Measurements from ENCODE around the gene SLC11A2. TPM values are rescaled to one million over a fixed set of nuclear protein-coding genes. Genes with fewer than 3 reads are reported as not detected.

Gene SLC11A2
- total and polyA plus RNA-seq, 2 of the 13 experiments (the other 11 are each of a cell fraction or from before 2014, with no cell fraction given) = 71.7 to 77.0 TPM

DNA sequence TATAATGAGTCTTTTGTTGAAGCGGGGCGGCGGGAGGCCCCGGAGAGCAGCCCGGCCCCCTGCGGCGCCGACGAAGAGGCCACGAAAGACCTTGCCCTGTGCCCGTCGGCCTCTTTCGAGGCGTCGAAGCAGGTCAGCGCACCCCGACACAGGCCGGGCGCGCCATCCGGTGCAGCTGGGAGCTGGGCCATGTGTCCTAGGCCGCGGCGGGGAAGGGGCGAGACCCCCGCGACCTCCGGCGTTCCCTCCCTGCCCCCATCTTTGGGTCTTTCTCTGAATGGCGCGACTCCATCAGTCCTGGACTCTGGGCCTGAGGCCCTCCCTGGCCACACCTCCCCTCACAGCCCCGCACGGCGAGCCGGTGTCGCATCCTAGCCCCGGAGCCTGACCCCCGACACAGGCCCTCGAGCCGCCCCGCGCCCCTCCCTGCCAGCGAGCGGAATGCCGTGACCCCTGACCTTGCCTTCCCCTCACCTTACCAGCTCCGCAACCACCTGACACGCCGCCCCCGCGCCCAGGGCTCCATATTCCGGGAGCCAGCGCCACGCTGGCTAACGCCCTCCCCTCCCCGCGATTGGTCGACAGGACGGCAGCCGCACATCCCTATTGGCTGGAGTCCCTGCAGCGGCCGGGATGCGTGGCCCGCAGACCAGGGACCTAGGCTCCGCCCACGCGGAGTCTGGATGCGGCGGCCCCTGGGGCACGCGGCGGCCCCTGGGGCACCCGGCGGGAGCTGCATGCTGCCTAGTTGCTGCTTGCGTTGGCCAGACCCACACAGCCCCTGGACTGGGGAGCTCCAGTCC is at the start of gene SLC11A2 (continued):
- peak; percentile 90 for TF ChIP-seq HOXA5 (CRISPR knock-in tag; IDR thresholded peaks at IDR 0.05)
- TF ChIP-seq NCOA5 (CRISPR knock-in tag; IDR thresholded peaks at IDR 0.05) = no peak
- no peak for TF ChIP-seq PTBP1 (IDR thresholded peaks at IDR 0.05; ENCODE audit: low read depth, low read length, poor library complexity, severe bottlenecking)
- TF ChIP-seq ZNF138 (CRISPR knock-in tag; IDR thresholded peaks at IDR 0.05; ENCODE audit: low read depth) = peak; percentile 80; the same call in 1 of the 2 replicates
- TF ChIP-seq ZSCAN20 (CRISPR knock-in tag; IDR thresholded peaks at IDR 0.05; ENCODE audit: borderline replicate concordance) = peak; percentile 78; the same call in 1 of the 2 replicates
- no peak for TF ChIP-seq TOE1 (CRISPR knock-in tag; IDR thresholded peaks at IDR 0.05)
- TF ChIP-seq SSRP1 (CRISPR knock-in tag; IDR thresholded peaks at IDR 0.05) = no peak
- TF ChIP-seq, protein P1, sequence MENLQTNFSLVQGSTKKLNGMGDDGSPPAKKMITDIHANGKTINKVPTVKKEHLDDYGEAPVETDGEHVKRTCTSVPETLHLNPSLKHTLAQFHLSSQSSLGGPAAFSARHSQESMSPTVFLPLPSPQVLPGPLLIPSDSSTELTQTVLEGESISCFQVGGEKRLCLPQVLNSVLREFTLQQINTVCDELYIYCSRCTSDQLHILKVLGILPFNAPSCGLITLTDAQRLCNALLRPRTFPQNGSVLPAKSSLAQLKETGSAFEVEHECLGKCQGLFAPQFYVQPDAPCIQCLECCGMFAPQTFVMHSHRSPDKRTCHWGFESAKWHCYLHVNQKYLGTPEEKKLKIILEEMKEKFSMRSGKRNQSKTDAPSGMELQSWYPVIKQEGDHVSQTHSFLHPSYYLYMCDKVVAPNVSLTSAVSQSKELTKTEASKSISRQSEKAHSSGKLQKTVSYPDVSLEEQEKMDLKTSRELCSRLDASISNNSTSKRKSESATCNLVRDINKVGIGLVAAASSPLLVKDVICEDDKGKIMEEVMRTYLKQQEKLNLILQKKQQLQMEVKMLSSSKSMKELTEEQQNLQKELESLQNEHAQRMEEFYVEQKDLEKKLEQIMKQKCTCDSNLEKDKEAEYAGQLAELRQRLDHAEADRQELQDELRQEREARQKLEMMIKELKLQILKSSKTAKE (CRISPR knock-in tag; IDR thresholded peaks at IDR 0.05; ENCODE audit: borderline replicate concordance) = peak; percentile 84
- TF ChIP-seq ZFP1 (CRISPR knock-in tag; IDR thresholded peaks at IDR 0.05) = 0 out of 2 replicates have a peak, but pooled peaks have one; percentile 31
- TF ChIP-seq, protein P2, sequence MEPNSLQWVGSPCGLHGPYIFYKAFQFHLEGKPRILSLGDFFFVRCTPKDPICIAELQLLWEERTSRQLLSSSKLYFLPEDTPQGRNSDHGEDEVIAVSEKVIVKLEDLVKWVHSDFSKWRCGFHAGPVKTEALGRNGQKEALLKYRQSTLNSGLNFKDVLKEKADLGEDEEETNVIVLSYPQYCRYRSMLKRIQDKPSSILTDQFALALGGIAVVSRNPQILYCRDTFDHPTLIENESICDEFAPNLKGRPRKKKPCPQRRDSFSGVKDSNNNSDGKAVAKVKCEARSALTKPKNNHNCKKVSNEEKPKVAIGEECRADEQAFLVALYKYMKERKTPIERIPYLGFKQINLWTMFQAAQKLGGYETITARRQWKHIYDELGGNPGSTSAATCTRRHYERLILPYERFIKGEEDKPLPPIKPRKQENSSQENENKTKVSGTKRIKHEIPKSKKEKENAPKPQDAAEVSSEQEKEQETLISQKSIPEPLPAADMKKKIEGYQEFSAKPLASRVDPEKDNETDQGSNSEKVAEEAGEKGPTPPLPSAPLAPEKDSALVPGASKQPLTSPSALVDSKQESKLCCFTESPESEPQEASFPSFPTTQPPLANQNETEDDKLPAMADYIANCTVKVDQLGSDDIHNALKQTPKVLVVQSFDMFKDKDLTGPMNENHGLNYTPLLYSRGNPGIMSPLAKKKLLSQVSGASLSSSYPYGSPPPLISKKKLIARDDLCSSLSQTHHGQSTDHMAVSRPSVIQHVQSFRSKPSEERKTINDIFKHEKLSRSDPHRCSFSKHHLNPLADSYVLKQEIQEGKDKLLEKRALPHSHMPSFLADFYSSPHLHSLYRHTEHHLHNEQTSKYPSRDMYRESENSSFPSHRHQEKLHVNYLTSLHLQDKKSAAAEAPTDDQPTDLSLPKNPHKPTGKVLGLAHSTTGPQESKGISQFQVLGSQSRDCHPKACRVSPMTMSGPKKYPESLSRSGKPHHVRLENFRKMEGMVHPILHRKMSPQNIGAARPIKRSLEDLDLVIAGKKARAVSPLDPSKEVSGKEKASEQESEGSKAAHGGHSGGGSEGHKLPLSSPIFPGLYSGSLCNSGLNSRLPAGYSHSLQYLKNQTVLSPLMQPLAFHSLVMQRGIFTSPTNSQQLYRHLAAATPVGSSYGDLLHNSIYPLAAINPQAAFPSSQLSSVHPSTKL (CRISPR knock-in tag; IDR thresholded peaks at IDR 0.05) = peak; percentile 59
- peak; percentile 84; the same call in 1 of the 2 replicates for TF ChIP-seq ARNT2 (CRISPR knock-in tag; IDR thresholded peaks at IDR 0.05; ENCODE audit: low read depth)
- TF ChIP-seq ZNF775 (CRISPR knock-in tag; IDR thresholded peaks at IDR 0.05; ENCODE audit: borderline replicate concordance) = no peak
- TF ChIP-seq ZSCAN25 (CRISPR knock-in tag; IDR thresholded peaks at IDR 0.05) = peak; percentile 70
- peak; percentile 52 for TF ChIP-seq NFKB2 (CRISPR knock-in tag; IDR thresholded peaks at IDR 0.05; ENCODE audit: borderline replicate concordance)
- no peak for TF ChIP-seq WIZ (CRISPR knock-in tag; IDR thresholded peaks at IDR 0.05)
- TF ChIP-seq TAF1 (CRISPR knock-in tag; IDR thresholded peaks at IDR 0.05) = peak; percentile 87
- peak; percentile 83 for TF ChIP-seq ZSCAN9 (CRISPR knock-in tag; IDR thresholded peaks at IDR 0.05; ENCODE audit: borderline replicate concordance)
- TF ChIP-seq, protein P3, sequence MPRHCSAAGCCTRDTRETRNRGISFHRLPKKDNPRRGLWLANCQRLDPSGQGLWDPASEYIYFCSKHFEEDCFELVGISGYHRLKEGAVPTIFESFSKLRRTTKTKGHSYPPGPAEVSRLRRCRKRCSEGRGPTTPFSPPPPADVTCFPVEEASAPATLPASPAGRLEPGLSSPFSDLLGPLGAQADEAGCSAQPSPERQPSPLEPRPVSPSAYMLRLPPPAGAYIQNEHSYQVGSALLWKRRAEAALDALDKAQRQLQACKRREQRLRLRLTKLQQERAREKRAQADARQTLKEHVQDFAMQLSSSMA (CRISPR knock-in tag; IDR thresholded peaks at IDR 0.05) = no peak; the same call in 1 of the 2 replicates
- peak; percentile 88; the same call in 1 of the 2 replicates for TF ChIP-seq RNF2 (conservative IDR thresholded peaks at IDR 0.05; ENCODE audit: low read depth)
- peak; percentile 76 for TF ChIP-seq ATF7-NPFF (CRISPR knock-in tag; IDR thresholded peaks at IDR 0.05; ENCODE audit: low read depth)
- TF ChIP-seq, protein P4, sequence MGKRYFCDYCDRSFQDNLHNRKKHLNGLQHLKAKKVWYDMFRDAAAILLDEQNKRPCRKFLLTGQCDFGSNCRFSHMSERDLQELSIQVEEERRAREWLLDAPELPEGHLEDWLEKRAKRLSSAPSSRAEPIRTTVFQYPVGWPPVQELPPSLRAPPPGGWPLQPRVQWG (CRISPR knock-in tag; IDR thresholded peaks at IDR 0.05; ENCODE audit: borderline replicate concordance, low read depth) = no peak
- TF ChIP-seq ZNF776 (CRISPR knock-in tag; IDR thresholded peaks at IDR 0.05) = peak; percentile 97
- TF ChIP-seq ZNF619 (CRISPR knock-in tag; IDR thresholded peaks at IDR 0.05) = 0 out of 2 replicates have a peak, but pooled peaks have one; percentile 82

Measured in HepG2 (cell line).